H1 (cell line): ENCODE data around the gene MAPT. TPM values are rescaled to one million over a fixed set of nuclear protein-coding genes. Genes with fewer than 3 reads are reported as not detected.

Source experiments
- KDM1A ChIP-seq: fragments of 200-600, 300-600 bp; sonication (generic); IDR thresholded peaks from 2 replicates; pipeline ENCODE4 v1.7.1; 2016; ENCODE audit warnings: mild to moderate bottlenecking, low read length, borderline replicate concordance
- SP1 ChIP-seq: IDR thresholded peaks from 2 replicates; pipeline ENCODE4 v1.6.1; 2011; ENCODE audit warnings: low read depth, low read length
- polyA plus RNA-seq, 7 experiments: library from polyadenylated mRNA; depleted of rRNA in 3 of 7; stranded (reverse) in 5 of 7; unstranded in 2 of 7; fragments of >200 nt in 5 of 7; fragments of 200-250 nt in 2 of 7; gene quantifications; 1 replicate in 5 of 7; 2 replicates in 1 of 7; 4 replicates in 1 of 7; pipeline versions ENCODE4 v1.2.1 to v1.2.3, GENCODE V29; 2011 to 2013; ENCODE audit warnings: missing spikeins in 2 of 7, mixed read lengths in 2 of 7
- total RNA-seq: library from RNA; stranded (reverse); fragmentation: NEBNext Ultra II Directional; extraction: Animal tissue kit (Norgen Biotek cat#: 25700); gene quantifications from 2 replicates; pipeline ENCODE4 v1.2.1, GENCODE V29; 2021
- TF ChIP-seq, protein P1 (sequence below): fragments of 300-600 bp; sonication (generic); IDR thresholded peaks from 2 replicates; pipeline ENCODE4 v1.7.1; 2012; ENCODE audit warnings: low read length, moderate library complexity, mild to moderate bottlenecking, inconsistent platforms; ENCODE audit not compliant: insufficient replicate concordance
- TF ChIP-seq, protein P2 (sequence below): IDR thresholded peaks from 2 replicates; pipeline ENCODE4 v1.6.1; 2012; ENCODE audit warnings: inconsistent platforms
- TF ChIP-seq, protein P3 (sequence below): IDR thresholded peaks from 2 replicates; pipeline ENCODE4 v1.6.1; 2011; ENCODE audit warnings: low read depth, mild to moderate bottlenecking, low read length; ENCODE audit not compliant: insufficient read depth

MAPT gene
- total and polyA plus RNA-seq, 2 of the 8 experiments (the other 6 are each of a cell fraction or from before 2014, with no cell fraction given), result 0.54 to 1.7 TPM

DNA sequence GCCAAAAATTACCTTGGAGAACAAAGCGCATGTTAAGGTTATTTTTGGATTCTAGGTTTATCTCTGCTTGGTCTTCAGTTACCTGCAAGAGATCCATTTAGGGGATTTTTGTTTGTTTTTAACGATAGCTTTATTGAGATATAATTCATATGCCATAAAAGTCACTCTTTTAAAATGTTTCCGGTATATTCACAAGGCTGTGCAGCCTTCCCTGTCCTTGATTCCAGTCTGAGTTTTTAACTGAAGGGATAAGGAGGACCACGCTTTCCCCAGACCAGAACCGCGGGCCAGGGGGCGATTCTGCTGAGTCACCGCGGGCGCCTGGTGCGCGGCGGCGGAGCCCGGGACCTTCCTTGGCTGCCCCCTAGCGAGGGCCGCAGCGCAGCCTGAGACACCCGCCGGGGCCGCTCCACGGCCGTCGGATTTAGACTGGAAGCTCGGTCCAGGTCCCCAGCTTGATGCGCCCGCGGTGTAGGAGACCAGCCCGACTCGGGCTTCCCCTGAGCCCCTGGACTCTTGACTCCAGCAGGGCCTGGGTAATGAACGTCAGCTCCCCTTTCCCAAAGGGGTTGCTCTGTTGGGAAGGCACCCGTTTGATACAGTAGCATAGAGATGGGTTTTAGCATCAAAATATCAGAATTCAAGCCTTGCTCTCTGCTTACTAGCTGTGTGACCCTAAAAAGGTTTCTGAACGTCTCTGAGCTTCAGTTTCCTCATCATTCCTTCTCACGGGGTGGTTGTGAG is 54.7 kb downstream of the MAPT start (continued):
- TF ChIP-seq, protein P1, sequence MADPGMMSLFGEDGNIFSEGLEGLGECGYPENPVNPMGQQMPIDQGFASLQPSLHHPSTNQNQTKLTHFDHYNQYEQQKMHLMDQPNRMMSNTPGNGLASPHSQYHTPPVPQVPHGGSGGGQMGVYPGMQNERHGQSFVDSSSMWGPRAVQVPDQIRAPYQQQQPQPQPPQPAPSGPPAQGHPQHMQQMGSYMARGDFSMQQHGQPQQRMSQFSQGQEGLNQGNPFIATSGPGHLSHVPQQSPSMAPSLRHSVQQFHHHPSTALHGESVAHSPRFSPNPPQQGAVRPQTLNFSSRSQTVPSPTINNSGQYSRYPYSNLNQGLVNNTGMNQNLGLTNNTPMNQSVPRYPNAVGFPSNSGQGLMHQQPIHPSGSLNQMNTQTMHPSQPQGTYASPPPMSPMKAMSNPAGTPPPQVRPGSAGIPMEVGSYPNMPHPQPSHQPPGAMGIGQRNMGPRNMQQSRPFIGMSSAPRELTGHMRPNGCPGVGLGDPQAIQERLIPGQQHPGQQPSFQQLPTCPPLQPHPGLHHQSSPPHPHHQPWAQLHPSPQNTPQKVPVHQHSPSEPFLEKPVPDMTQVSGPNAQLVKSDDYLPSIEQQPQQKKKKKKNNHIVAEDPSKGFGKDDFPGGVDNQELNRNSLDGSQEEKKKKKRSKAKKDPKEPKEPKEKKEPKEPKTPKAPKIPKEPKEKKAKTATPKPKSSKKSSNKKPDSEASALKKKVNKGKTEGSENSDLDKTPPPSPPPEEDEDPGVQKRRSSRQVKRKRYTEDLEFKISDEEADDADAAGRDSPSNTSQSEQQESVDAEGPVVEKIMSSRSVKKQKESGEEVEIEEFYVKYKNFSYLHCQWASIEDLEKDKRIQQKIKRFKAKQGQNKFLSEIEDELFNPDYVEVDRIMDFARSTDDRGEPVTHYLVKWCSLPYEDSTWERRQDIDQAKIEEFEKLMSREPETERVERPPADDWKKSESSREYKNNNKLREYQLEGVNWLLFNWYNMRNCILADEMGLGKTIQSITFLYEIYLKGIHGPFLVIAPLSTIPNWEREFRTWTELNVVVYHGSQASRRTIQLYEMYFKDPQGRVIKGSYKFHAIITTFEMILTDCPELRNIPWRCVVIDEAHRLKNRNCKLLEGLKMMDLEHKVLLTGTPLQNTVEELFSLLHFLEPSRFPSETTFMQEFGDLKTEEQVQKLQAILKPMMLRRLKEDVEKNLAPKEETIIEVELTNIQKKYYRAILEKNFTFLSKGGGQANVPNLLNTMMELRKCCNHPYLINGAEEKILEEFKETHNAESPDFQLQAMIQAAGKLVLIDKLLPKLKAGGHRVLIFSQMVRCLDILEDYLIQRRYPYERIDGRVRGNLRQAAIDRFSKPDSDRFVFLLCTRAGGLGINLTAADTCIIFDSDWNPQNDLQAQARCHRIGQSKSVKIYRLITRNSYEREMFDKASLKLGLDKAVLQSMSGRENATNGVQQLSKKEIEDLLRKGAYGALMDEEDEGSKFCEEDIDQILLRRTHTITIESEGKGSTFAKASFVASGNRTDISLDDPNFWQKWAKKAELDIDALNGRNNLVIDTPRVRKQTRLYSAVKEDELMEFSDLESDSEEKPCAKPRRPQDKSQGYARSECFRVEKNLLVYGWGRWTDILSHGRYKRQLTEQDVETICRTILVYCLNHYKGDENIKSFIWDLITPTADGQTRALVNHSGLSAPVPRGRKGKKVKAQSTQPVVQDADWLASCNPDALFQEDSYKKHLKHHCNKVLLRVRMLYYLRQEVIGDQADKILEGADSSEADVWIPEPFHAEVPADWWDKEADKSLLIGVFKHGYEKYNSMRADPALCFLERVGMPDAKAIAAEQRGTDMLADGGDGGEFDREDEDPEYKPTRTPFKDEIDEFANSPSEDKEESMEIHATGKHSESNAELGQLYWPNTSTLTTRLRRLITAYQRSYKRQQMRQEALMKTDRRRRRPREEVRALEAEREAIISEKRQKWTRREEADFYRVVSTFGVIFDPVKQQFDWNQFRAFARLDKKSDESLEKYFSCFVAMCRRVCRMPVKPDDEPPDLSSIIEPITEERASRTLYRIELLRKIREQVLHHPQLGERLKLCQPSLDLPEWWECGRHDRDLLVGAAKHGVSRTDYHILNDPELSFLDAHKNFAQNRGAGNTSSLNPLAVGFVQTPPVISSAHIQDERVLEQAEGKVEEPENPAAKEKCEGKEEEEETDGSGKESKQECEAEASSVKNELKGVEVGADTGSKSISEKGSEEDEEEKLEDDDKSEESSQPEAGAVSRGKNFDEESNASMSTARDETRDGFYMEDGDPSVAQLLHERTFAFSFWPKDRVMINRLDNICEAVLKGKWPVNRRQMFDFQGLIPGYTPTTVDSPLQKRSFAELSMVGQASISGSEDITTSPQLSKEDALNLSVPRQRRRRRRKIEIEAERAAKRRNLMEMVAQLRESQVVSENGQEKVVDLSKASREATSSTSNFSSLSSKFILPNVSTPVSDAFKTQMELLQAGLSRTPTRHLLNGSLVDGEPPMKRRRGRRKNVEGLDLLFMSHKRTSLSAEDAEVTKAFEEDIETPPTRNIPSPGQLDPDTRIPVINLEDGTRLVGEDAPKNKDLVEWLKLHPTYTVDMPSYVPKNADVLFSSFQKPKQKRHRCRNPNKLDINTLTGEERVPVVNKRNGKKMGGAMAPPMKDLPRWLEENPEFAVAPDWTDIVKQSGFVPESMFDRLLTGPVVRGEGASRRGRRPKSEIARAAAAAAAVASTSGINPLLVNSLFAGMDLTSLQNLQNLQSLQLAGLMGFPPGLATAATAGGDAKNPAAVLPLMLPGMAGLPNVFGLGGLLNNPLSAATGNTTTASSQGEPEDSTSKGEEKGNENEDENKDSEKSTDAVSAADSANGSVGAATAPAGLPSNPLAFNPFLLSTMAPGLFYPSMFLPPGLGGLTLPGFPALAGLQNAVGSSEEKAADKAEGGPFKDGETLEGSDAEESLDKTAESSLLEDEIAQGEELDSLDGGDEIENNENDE, result no peak
- TF ChIP-seq KDM1A (no peak; the same call in 1 of the 2 replicates), SP1 (no peak)
- TF ChIP-seq, protein P2, sequence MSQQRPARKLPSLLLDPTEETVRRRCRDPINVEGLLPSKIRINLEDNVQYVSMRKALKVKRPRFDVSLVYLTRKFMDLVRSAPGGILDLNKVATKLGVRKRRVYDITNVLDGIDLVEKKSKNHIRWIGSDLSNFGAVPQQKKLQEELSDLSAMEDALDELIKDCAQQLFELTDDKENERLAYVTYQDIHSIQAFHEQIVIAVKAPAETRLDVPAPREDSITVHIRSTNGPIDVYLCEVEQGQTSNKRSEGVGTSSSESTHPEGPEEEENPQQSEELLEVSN, result no peak
- TF ChIP-seq, protein P3, sequence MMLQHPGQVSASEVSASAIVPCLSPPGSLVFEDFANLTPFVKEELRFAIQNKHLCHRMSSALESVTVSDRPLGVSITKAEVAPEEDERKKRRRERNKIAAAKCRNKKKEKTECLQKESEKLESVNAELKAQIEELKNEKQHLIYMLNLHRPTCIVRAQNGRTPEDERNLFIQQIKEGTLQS, result 0 out of 2 replicates have a peak, but pooled peaks have one; percentile 34
- TF ChIP-seq, all 59 proteins: peak for 13
